Cardiac muscle cell (in vitro differentiated cells and primary cell): Measurements from ENCODE around the gene HK1. TPM values are rescaled to one million over a fixed set of nuclear protein-coding genes. Genes with fewer than 3 reads are reported as not detected.
"Not testable (repeated sequence)": the region's sequence is repeated elsewhere in the genome, so short reads cannot be mapped to it uniquely, and the experiment has no call there.

Experiments used
- DNase-seq, 2 donors: peaks; one replicate each; pipeline versions ENCODE4 v3.0.0 to v3.0.0-alpha.2; 2010 to 2017; ENCODE audit warnings: low read depth in 1 of 2, low spot score in 1 of 2
- H3K27ac ChIP-seq: fragments of 200-600 bp; sonication (generic); 2 replicates; pipeline ENCODE4 v1.5.1; 2016
- H3K27me3 ChIP-seq: fragments of 200-600 bp; sonication (generic); 2 replicates; pipeline ENCODE4 v1.6.0; 2016; ENCODE audit warnings: control low read depth
- H3K36me3 ChIP-seq: fragments of 200-600 bp; sonication (generic); 2 replicates; pipeline ENCODE4 v1.5.1; 2016; ENCODE audit warnings: control low read depth
- H3K4me1 ChIP-seq: fragments of 200-600 bp; sonication (generic); 2 replicates; pipeline ENCODE4 v1.8.1; 2017; ENCODE audit warnings: low read depth, mild to moderate bottlenecking, mixed run types
- H3K4me3 ChIP-seq: fragments of 200-600 bp; sonication (generic); 2 replicates; pipeline ENCODE4 v1.5.1; 2016; ENCODE audit warnings: mild to moderate bottlenecking
- H3K9me3 ChIP-seq: fragments of 200-600 bp; sonication (generic); 2 replicates; pipeline ENCODE4 v1.5.1; 2017; ENCODE audit warnings: low read depth, mild to moderate bottlenecking, control low read depth
- CTCF ChIP-seq: IDR thresholded peaks from 2 replicates; pipeline ENCODE4 v1.5.1; 2012; ENCODE audit warnings: low read depth, mild to moderate bottlenecking, low read length
- polyA plus RNA-seq: library from polyadenylated mRNA; unstranded; fragments of >200 nt; fragmentation: Nextera tagmentation; extraction: Ambion mirVana; gene quantifications from 2 replicates; pipeline ENCODE4 v1.2.1, GENCODE V29; 2016
- total RNA-seq: library from RNA; depleted of rRNA; stranded (reverse); fragments of >200 nt; gene quantifications from 2 replicates; pipeline ENCODE4 v1.2.3, GENCODE V29; 2016

HK1 gene
- total and polyA plus RNA-seq, 2 experiments from 2014 or later, result 324 to 347 TPM

GRCh38 chr10:69326692-69327091 is 48.4 kb downstream of the HK1 start:
- no peaks in the 10 kb centered on the region for H3K36me3 ChIP-seq
- H3K4me3 ChIP-seq, result no peak overlapping the region
- no peaks in the 10 kb centered on the region for H3K27me3 ChIP-seq
- no peak for TF ChIP-seq CTCF
- H3K27ac ChIP-seq, result peak overlapping the region; percentile 93
- peaks cover 55% of the 10 kb centered on the region for H3K4me1 ChIP-seq
- no peaks in the 10 kb centered on the region for H3K9me3 ChIP-seq
- no peak for DNase-seq

GRCh38 chr10:69327463-69328379 is 49.4 kb downstream of the HK1 start:
- Histone ChIP-seq H3K4me1 (peaks cover 65% of the 10 kb centered on the region), H3K27me3 (no peaks in the 10 kb centered on the region), H3K4me3 (no peak overlapping the region), H3K9me3 (no peaks in the 10 kb centered on the region), H3K27ac (peak overlapping the region; percentile 93), H3K36me3 (no peaks in the 10 kb centered on the region)
- TF ChIP-seq CTCF, result no peak
- peak; percentile 72 to 86 for DNase-seq

- Histone ChIP-seq H3K27ac (peak overlapping the region; percentile 93), H3K4me3 (no peak overlapping the region), H3K36me3 (no peaks in the 10 kb centered on the region), H3K4me1 (peaks cover 72% of the 10 kb centered on the region), H3K9me3 (no peaks in the 10 kb centered on the region), H3K27me3 (no peaks in the 10 kb centered on the region)
- TF ChIP-seq CTCF, result no peak
- DNase-seq, result no peak
Observed at GRCh38 chr10:69328380-69328735, 50.1 kb downstream of the HK1 start.

- not testable (repeated sequence) for H3K27me3 ChIP-seq, H3K36me3 ChIP-seq, H3K9me3 ChIP-seq, H3K4me3 ChIP-seq
- DNase-seq, result peak in 1 of 2 donors; percentile 53
- Histone ChIP-seq H3K27ac (peak overlapping the region; percentile 93), H3K4me1 (peaks cover 77% of the 10 kb centered on the region)
Observed at GRCh38 chr10:69328888-69329287, 50.6 kb downstream of the HK1 start.

- no peak for TF ChIP-seq CTCF
- H3K27ac ChIP-seq, result peak overlapping the region; percentile 93
- peaks cover 82% of the 10 kb centered on the region for H3K4me1 ChIP-seq
Observed at GRCh38 chr10:69329721-69330178, 51.5 kb downstream of the HK1 start.

GRCh38 chr10:69331161-69331560 is 52.9 kb downstream of the HK1 start:
- H3K27me3 ChIP-seq, result no peaks in the 10 kb centered on the region
- TF ChIP-seq CTCF, result no peak
- H3K27ac ChIP-seq, result peak overlapping the region; percentile 42
- no peak for DNase-seq
- no peak overlapping the region for H3K4me3 ChIP-seq
- no peaks in the 10 kb centered on the region for H3K36me3 ChIP-seq
- peaks cover 78% of the 10 kb centered on the region for H3K4me1 ChIP-seq
- H3K9me3 ChIP-seq, result no peaks in the 10 kb centered on the region

More at GRCh38 chr10:69329721-69330178, 51.5 kb downstream of the HK1 start:
- Histone ChIP-seq H3K9me3 (no peaks in the 10 kb centered on the region), H3K27me3 (no peaks in the 10 kb centered on the region), H3K4me3 (no peak overlapping the region), H3K36me3 (no peaks in the 10 kb centered on the region)
- no peak for DNase-seq
